Hematopoietic multipotent progenitor cell treated with erythropoietin and hydrocortisone succinate and interleukin-3 and kit ligand, for 6 days (in vitro differentiated cells): ENCODE results near the gene TRPM3.
A peak's percentile ranks its signal among the peaks of the same experiment; 100 is the strongest.

ENCODE experiments used
- DNase-seq: peaks from one replicate; pipeline ENCODE4 v3.0.0-alpha.2; 2015

The TRPM3 gene

GRCh38 chr9:70639853-70640814 lies 481.3 kb downstream of the TRPM3 start:
- peak; percentile 74 for DNase-seq

GRCh38 chr9:70635790-70636189 lies 485.6 kb downstream of the TRPM3 start:
- no peak for DNase-seq

GRCh38 chr9:70634696-70635095 lies 486.7 kb downstream of the TRPM3 start:
- no peak for DNase-seq

- no peak for DNase-seq
Measured at GRCh38 chr9:70630971-70631370, 490.4 kb downstream of the TRPM3 start.

- DNase-seq, result peak; percentile 23
Measured at GRCh38 chr9:70629080-70629685, 492.2 kb downstream of the TRPM3 start.

- DNase-seq, result peak; percentile 27
Measured at GRCh38 chr9:70625078-70625477, 496.3 kb downstream of the TRPM3 start.

- DNase-seq, result no peak
Measured at GRCh38 chr9:70618784-70619183, 502.6 kb downstream of the TRPM3 start.

- no peak for DNase-seq
Measured at GRCh38 chr9:70617033-70617828, 504.2 kb downstream of the TRPM3 start.

GRCh38 chr9:70616228-70616990 lies 505.0 kb downstream of the TRPM3 start:
- DNase-seq, result no peak

GRCh38 chr9:70615464-70616138 lies 505.8 kb downstream of the TRPM3 start:
- no peak for DNase-seq

- DNase-seq, result no peak
Measured at GRCh38 chr9:70614786-70615463, 506.5 kb downstream of the TRPM3 start.

- no peak for DNase-seq
Measured at GRCh38 chr9:70613024-70613768, 508.2 kb downstream of the TRPM3 start.

- no peak for DNase-seq
Measured at GRCh38 chr9:70610287-70610644, 511.2 kb downstream of the TRPM3 start.

- no peak for DNase-seq
Measured at GRCh38 chr9:70609542-70610286, 511.7 kb downstream of the TRPM3 start.

GRCh38 chr9:70609011-70609410 lies 512.4 kb downstream of the TRPM3 start:
- no peak for DNase-seq

GRCh38 chr9:70607926-70608325 lies 513.5 kb downstream of the TRPM3 start:
- peak; percentile 83 for DNase-seq

- DNase-seq, result no peak
Measured at GRCh38 chr9:70607329-70607728, 514.1 kb downstream of the TRPM3 start.

- no peak for DNase-seq
Measured at GRCh38 chr9:70603020-70603411, 518.4 kb downstream of the TRPM3 start.

- peak; percentile 84 for DNase-seq
Measured at GRCh38 chr9:70602321-70603019, 519.0 kb downstream of the TRPM3 start.
